22Rv1 (cell line): ENCODE results near the gene GPC6.

Experiments
- CTCF ChIP-seq: fragments of 450-650 bp; IDR thresholded peaks from 2 replicates; pipeline ENCODE4 v1.5.1; 2017; ENCODE audit warnings: mild to moderate bottlenecking
- ZFX ChIP-seq: fragments of 450-650 bp; IDR thresholded peaks from 2 replicates; pipeline ENCODE4 v1.6.1; 2017; ENCODE audit warnings: antibody characterized with exemption, borderline replicate concordance

GRCh38 chr13:93847162-93847561 lies 620.6 kb downstream of the GPC6 start:
- TF ChIP-seq CTCF (no peak), ZFX (no peak)
